NCI-H460 (cell line): ENCODE data around the gene MAP4K3. TPM values are rescaled to one million over a fixed set of nuclear protein-coding genes. Genes with fewer than 3 reads are reported as not detected.
A peak's percentile ranks its signal among the peaks of the same experiment; 100 is the strongest.
"Not testable (repeated sequence)": the region's sequence is repeated elsewhere in the genome, so short reads cannot be mapped to it uniquely, and the experiment has no call there.

ENCODE experiments used
- DNase-seq: peaks from one replicate; pipeline ENCODE4 v3.0.0-alpha.2; 2016; ENCODE audit warnings: low read depth; ENCODE audit errors: extremely low read depth
- total RNA-seq: library from RNA; depleted of rRNA; stranded (reverse); fragments of >200 nt; shearing (Covaris generic); gene quantifications from 2 replicates; pipeline ENCODE4 v1.2.3, GENCODE V29; 2014

The MAP4K3 gene
- total RNA-seq, 1 experiment from 2014 or later, result 30.5 TPM

DNA sequence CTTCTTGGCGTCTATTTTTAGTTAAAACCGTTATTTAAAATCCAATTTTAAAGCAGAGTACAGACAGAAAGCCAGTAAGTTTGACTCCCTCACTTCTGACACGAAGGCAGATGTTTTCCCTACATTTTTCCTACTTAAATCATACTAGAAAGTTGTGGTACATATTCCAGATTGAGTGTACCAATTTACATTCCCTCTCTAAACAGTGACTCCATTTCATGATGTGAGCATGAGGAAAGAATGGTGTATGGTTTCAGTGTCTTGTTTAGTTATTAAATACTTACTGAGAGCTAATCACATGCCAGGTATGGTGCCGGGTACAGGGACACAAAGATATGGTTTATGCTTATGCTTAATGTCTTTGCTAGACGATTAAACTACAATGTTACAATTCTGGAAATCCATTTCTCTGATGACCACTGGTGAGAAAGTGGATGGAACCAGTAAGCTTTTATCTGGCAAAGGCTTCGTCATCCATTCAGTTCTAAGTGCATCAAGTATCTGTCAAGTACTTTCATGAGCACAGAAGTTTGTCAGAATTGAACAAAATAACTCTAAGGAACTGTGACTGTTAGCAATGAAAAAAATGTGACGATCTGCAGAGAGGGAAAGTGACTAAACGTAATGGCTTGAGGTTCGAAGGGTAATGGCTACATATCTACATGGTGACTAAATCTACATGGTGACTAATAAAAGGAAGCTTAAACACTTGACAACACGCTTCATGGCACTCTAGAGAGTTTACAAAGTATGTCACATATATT lies 25.7 kb downstream of the MAP4K3 start:
- no peak for DNase-seq

DNA sequence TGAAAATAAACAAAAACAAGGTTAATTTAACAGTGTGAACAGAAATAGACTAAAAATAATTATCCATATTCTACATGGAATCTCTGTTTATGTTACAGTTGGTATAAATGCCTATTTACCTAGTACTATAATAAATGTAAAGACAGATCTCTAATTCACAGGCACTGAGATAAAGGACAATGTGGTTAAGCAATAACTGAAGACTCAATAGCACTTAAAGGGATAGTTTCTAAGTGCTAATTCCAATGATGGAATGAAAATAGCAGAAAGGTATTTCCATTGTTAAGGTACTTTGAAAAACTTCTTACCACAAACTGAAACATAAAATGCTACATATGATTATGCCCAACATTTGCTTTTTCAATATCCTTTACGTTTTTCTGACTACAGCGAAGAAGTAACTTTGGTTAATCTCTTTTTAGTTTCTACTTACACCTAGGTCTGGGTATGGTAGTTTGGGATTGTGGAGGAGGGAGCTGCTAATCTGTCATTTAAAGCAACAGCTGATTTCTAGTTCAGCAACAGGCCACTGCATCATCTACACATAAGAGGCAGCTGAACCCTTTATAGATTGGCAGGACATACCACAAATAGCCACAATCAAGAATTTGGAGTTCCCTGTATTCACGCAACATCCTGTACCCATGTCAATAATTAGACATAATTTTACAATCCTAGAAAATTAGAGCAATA lies 27.2 kb downstream of the MAP4K3 start:
- DNase-seq, result no peak

- no peak for DNase-seq
These were observed 28.5 kb downstream of the MAP4K3 start for GRCh38 chr2:39408351-39409136.

DNA sequence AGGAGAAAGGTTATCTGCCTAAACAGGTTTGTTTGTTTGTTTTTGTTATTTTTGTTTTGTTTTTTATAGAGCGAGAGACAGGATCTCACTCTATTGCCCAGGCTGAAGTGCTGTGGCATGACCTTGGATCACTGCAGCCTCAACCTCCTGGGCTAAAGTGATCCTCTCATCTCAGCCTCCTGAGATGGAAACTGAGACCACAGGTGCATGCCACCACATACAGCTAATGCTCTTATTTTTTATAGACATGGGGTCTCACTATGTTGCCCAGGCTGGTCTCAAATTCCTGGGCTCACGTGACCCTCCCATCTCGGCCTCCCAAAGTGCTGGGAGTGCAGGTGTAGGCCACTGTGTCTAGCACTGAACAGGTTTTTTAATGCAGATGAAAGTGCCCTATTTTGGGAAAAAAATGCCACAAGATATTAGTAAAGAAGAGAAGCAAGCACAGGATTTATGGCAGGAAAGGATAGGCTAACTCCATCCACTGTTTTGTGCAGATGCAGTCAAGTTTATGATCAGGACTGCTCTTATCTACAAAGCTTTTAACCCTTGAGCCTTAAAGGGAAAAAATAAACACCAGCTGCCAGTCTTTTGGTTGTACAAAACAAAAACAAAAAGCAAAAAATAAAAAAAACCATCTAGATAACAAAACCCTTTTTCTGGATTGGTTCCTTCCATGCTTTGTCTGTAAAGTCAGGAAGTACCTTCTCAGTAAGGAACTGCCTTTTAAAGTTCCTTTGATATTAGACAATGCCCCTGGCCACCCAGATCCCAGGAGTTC lies 29.4 kb downstream of the MAP4K3 start:
- DNase-seq, result no peak

DNA sequence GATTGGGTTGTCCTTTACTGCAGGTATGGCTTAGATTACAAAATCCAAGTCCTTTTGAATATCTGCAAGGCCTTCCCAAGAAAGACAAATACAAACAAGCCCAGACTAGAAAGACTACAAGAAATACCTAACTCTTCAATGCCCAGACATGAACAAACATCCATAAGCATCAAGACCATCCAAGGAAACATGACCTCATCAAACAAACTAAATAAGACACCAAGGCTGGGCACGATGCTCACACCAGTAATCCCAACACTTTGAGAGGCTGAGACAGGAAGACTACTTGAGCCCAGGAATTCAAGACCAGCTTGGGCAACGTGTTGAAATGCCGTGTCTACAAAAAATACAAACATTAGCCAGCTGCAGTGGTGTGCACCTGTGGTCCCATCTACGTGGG lies 31.7 kb downstream of the MAP4K3 start:
- no peak for DNase-seq

DNA sequence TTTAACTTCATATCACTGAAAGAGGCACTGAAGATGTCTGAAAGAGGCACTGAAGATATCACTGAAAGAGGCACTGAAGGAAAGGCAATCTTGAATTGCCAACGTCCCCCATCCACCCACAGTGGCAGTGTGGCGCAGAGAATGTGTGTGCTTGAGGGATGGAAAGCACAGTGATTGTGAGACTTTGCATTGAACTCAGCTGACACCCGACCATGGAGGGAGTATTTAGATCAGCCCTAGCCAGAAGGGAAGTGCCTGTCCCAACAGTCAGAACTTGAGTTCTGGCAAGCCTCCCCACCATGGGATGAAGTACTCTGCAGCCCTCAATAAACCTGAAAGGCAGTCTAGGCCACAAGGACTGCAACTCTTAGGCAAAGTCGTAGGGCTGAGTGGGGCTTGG lies 33.8 kb downstream of the MAP4K3 start:
- no peak for DNase-seq

GRCh38 chr2:39401319-39401718 lies 35.8 kb downstream of the MAP4K3 start:
- DNase-seq, result no peak

GRCh38 chr2:39399570-39399969 lies 37.5 kb downstream of the MAP4K3 start:
- no peak for DNase-seq

- no peak for DNase-seq
These were observed 41.8 kb downstream of the MAP4K3 start for GRCh38 chr2:39395313-39395712.

DNA sequence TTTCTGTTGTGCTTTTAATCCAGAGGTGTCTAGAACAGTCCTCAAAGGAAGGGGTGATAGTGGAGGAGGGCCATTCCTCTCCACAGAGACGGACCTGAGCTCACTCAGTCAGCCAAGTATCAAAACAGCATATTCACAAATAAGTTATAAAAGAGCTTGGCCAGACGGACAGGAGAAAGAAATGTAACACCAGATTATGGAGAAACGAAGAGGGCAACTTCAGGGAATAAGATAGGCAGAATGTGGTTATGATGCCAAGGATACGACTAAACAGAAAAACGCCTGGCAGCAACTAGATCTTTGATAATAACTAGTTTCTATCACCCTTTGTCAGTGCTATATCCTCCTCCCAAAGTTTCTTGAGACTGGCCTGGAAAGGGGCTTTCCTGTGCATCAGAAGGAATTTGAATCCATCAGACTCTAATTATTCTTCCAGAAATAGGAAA lies 42.5 kb downstream of the MAP4K3 start:
- no peak for DNase-seq

GRCh38 chr2:39392672-39393071 lies 44.4 kb downstream of the MAP4K3 start:
- no peak for DNase-seq

DNA sequence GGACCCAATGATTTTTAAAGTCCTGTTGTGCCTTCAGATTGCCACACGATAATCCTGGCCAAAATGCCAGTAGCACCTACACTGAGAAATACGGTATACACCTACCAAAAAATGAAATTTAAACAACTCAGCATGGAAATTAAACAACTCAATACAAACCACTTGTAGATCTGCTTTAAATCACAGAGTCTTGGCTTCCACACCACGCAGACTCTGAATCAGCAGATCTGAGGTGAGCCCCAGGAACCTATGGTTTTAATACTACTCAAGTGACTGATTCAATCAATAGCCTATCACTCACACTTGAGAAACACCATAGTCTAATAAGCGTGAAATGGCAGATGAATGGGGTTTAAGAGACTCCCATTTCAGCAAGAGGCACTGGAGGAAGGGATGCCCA lies 46.9 kb downstream of the MAP4K3 start:
- DNase-seq, result no peak

DNA sequence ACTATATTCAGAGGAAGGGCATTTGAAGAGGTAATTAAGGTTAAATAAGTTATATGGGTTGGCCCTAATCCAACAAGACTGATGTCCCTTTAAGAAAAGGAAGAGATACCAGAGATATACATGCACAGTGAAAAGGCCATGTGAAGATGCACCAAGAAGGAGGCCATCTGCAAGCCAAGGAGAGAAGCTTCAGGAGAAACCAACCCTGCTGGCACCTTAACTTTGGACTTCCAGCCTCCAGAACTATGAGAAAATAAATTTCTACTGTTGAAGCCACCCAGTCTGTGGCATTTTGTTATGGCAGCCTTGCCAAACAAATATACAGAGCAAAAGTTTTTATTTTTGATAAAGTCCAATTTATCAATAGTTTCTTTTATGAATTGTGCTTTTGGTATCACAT lies 51.0 kb downstream of the MAP4K3 start:
- no peak for DNase-seq

- DNase-seq, result no peak
These were observed 51.9 kb downstream of the MAP4K3 start for GRCh38 chr2:39385172-39385571.

DNA sequence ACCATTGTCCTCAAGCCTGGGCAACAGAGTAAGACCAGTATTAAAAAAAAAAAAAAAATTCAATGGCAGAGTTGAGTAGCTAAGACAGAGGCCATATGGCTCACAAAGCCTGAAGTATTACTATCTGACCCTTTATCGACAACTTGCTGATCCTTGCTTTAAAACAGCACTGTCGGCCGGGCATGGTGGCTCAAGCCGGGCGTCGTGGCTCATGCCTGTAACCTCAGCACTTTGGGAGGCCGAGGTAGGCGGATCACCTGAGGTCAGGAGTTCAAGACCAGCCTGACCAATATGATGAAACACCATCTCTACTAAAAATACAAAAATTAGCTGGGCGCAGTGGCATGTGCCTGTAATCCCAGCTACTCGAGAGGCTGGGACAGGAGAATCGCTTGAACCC lies 53.0 kb downstream of the MAP4K3 start:
- DNase-seq, result not testable (repeated sequence)

DNA sequence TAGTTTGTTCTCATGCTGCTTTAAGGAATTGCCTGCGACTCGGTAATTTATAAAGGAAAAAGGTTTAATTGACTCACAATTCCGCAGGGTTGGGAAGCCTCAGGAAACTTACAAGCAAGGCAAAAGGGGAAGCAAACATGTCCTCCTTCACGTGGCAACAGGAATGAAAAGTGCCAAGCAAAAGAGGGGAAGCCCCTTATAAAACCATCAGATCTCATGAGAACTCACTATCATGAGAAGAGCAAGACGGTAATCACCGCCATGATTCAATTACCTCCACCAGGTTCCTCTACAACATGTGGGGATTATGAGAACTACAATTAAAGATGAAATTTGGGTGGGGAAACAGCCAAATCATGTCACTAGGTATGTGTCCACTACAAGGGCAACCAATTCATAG lies 53.9 kb downstream of the MAP4K3 start:
- DNase-seq, result no peak

DNA sequence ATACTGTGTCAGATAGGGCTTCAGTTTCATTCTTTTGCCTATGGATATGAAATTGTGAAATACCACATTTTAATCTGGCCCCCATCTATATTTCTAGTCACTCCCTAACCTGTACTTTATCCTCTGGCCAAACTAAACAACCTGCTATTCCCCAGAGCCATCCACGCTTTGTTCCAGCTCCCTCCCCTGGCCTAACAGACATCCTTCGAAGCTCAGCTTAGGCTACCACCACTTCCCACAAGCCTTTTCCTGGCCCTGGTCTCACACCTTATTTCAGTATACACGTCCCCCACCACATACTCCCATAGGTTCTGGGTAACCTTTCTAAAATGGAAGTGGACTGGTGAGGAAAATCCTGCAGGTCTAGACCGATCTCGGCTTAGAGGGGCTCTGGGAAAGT lies 55.4 kb downstream of the MAP4K3 start:
- DNase-seq, result no peak

- DNase-seq, result no peak
These were observed 56.4 kb downstream of the MAP4K3 start for GRCh38 chr2:39380525-39381150.

DNA sequence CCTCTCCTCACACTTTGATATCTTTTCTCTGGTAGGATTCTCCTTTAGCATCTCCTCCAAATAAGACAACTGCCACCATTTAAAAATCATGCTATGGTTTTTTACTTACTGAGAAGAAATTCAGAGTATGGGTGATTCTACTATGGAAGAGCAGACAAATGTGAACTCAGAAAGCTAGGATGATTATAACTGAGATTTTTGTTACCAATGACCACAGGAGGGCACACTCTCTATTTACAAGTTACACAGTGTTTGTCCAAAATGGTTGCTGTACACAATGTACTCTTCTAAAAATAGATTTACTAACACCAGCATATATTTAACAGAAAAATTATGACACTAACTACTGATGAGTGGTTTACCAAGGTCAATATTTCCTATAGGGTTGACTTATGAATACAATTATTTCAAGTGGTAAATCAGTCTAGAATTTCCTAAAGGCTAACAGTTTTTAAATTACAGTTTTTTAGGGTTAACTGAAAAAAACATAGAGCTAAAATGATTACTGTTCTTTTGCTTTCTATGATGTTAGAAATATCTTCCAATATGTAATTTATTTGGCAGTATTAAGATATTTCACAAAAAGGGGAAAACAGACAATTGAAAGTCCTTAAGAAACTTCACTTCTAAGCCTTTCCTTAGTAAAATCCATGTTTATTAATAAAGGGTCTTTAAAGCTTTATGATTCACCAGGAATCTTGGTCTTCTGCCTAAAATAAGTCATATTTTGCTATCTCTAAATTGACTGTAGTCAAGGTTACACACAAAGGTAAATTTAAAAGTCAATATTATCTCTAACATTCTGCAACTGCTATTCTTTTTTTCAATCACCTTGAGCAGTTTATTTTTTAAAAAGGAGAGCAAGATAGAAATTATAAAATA lies 57.2 kb downstream of the MAP4K3 start:
- DNase-seq, result peak; percentile 45
